ENCODE data around the gene TMCC2.
"Not testable (repeated sequence)": the region's sequence is repeated elsewhere in the genome, so short reads cannot be mapped to it uniquely, and the experiment has no call there.

Gene TMCC2

GRCh38 chr1:205284420-205285144 lies 56.8 kb downstream of the TMCC2 start:
- peak; percentile 94 to 95 for DNase-seq

- no peak for DNase-seq
Observed at GRCh38 chr1:205285381-205286101, 57.8 kb downstream of the TMCC2 start.

- DNase-seq, result no peak
Observed at GRCh38 chr1:205286335-205286950, 58.7 kb downstream of the TMCC2 start.

GRCh38 chr1:205287076-205287475 lies 59.3 kb downstream of the TMCC2 start:
- no peak for DNase-seq

- peak; percentile 96 to 97 for DNase-seq
Observed at GRCh38 chr1:205287767-205288559, 60.2 kb downstream of the TMCC2 start.

- DNase-seq, result no peak
Observed at GRCh38 chr1:205291596-205291995, 63.9 kb downstream of the TMCC2 start.

GRCh38 chr1:205293350-205294074 lies 65.8 kb downstream of the TMCC2 start:
- DNase-seq, result no peak

- no peak for DNase-seq
Observed at GRCh38 chr1:205294175-205294917, 66.6 kb downstream of the TMCC2 start.

- DNase-seq, result no peak
Observed at GRCh38 chr1:205294934-205295333, 67.2 kb downstream of the TMCC2 start.

GRCh38 chr1:205296154-205296553 lies 68.4 kb downstream of the TMCC2 start:
- DNase-seq, result no peak

- not testable (repeated sequence) for DNase-seq
Observed at GRCh38 chr1:205297546-205298177, 69.9 kb downstream of the TMCC2 start.

GRCh38 chr1:205298191-205298994 lies 70.6 kb downstream of the TMCC2 start:
- no peak for DNase-seq

- DNase-seq, result no peak
Observed at GRCh38 chr1:205300149-205300548, 72.4 kb downstream of the TMCC2 start.

GRCh38 chr1:205301205-205301821 lies 73.6 kb downstream of the TMCC2 start:
- DNase-seq, result no peak

GRCh38 chr1:205301842-205302588 lies 74.3 kb downstream of the TMCC2 start:
- DNase-seq, result no peak

GRCh38 chr1:205303247-205303888 lies 75.6 kb downstream of the TMCC2 start:
- DNase-seq, result no peak

GRCh38 chr1:205304046-205304694 lies 76.4 kb downstream of the TMCC2 start:
- no peak for DNase-seq

GRCh38 chr1:205304695-205305070 lies 76.9 kb downstream of the TMCC2 start:
- DNase-seq, result no peak

All from Kasumi-1 (cell line).